PFSK-1 (cell line): ENCODE data around the gene PAQR3.

ENCODE experiments used
- POLR2AphosphoS5 ChIP-seq: IDR thresholded peaks from 2 replicates; pipeline ENCODE4 v1.6.1; 2012; ENCODE audit warnings: low read depth, mild to moderate bottlenecking, control low read depth, low read length, moderate library complexity
- REST ChIP-seq, 2 experiments: IDR thresholded peaks; 2 replicates each; pipeline versions ENCODE4 v1.6.1 to v1.8.0; 2011 to 2012; ENCODE audit warnings: low read depth in 2 of 2, low read length in 2 of 2, control low read depth in 1 of 2, inconsistent platforms in 1 of 2, mild to moderate bottlenecking in 1 of 2, moderate library complexity in 1 of 2; ENCODE audit not compliant: insufficient read depth in 1 of 2

GRCh38 chr4:78949735-78950134, 10.5 kb upstream of the PAQR3 start:
- TF ChIP-seq POLR2AphosphoS5 (no peak), REST (IDR thresholded peaks at IDR 0.05; ENCODE audit: insufficient read depth in 1 of 2, low read depth in 2 of 2, low read length in 2 of 2) (no peak)
